Testis (tissue), 5 donors: Measurements from ENCODE around the gene AMOTL1. TPM values are rescaled to one million over a fixed set of nuclear protein-coding genes. Genes with fewer than 3 reads are reported as not detected.

Experiments used
- DNase-seq: peaks from one replicate; pipeline ENCODE4 v3.0.0-alpha.2; 2019
- H3K27ac ChIP-seq, 2 donors: fragments of 200-600 bp; sonication (generic); one replicate each; pipeline ENCODE4 v1.5.1; 2019
- H3K27me3 ChIP-seq: fragments of 200-600 bp; sonication (generic); one replicate; pipeline ENCODE4 v1.5.1; 2019
- H3K36me3 ChIP-seq: fragments of 200-600 bp; sonication (generic); one replicate; pipeline ENCODE4 v1.5.1; 2017; ENCODE audit warnings: low read depth; ENCODE audit errors: missing control alignments
- H3K4me1 ChIP-seq: fragments of 200-600 bp; sonication (generic); one replicate; pipeline ENCODE4 v1.5.1; 2019
- H3K4me3 ChIP-seq, 2 donors: fragments of 200-600 bp; sonication (generic); one replicate each; pipeline ENCODE4 v1.5.1; 2017 to 2019
- H3K9me3 ChIP-seq: fragments of 200-600 bp; sonication (generic); one replicate; pipeline ENCODE4 v1.5.1; 2017
- CTCF ChIP-seq, 3 experiments: fragments of 450-650 bp in 2 of 3; fragments of 200-600 bp in 1 of 3; sonication (generic) in 1 of 3; IDR thresholded peaks; one replicate each; pipeline ENCODE4 v1.5.1; 2016 to 2019; ENCODE audit warnings: antibody characterized with exemption in 3 of 3, mild to moderate bottlenecking in 2 of 3, moderate library complexity in 1 of 3
- POLR2A ChIP-seq: fragments of 450-650 bp; IDR thresholded peaks from one replicate; pipeline ENCODE4 v1.6.1; 2017; ENCODE audit warnings: antibody characterized with exemption, mild to moderate bottlenecking, moderate library complexity
- WGBS, 2 donors: methylation state at CpG; one replicate each; pipeline ENCODE4 v1.1.5; 2018; 5-methylcytosine and 5-hydroxymethylcytosine counted together
- intact Hi-C: fragments of 100-400 bp; cut with DNase I; formaldehyde crosslinking; loops from one replicate; pipeline ENCODE4 v1.15.1; 2023; ENCODE audit warnings: low total_unique reads
- long read RNA-seq, 2 donors: transcript quantifications; one replicate each; lab custom pipeline, GENCODE V29; 2026
- polyA plus RNA-seq: library from polyadenylated mRNA; stranded (reverse); fragments of 350-450 nt; fragmentation: Illumina TruSeq; extraction: RNeasy Lipid Tissue Mini Kit (QIAGEN cat#74804); gene quantifications from one replicate; pipeline ENCODE4 v1.2.3, GENCODE V29; 2014; ENCODE audit warnings: low read depth, low replicate concordance; ENCODE audit not compliant: insufficient read depth
- total RNA-seq, 2 donors: library from RNA; depleted of rRNA; stranded (reverse); fragments of >200 nt; gene quantifications; one replicate each; pipeline ENCODE4 v1.2.3, GENCODE V29; 2016

Gene AMOTL1
- total RNA-seq (10 to 100 TPM; 17.1 to 18.7 TPM), polyA plus RNA-seq (25.4 TPM)
- long read RNA-seq, donor 1: 0 reads
- long read RNA-seq, donor 2: 0 reads

GRCh38 chr11:94767701-94768601 lies at the start of gene AMOTL1:
TSS of gene AMOTL1 (plus strand) at chr11:94768356. CDS start at chr11:94768512, 156 bp downstream.
- H3K4me1 ChIP-seq: no peaks in the 10 kb centered on the region
- DNase-seq: peak; percentile 87
- TF ChIP-seq CTCF (IDR thresholded peaks at IDR 0.05): no peak
- no peak for TF ChIP-seq POLR2A
- H3K27ac ChIP-seq: peak within 1 kb of the TSS; percentile 44 to 78
- intact Hi-C loops: no loop called here
- WGBS, 2 donors: 5 to 13% methylated on average over 21 to 57 of the region's 57 CpGs
- no peaks in the 10 kb centered on the region for H3K36me3 ChIP-seq
- H3K27me3 ChIP-seq: no peaks in the 10 kb centered on the region
- peak within 1 kb of the TSS; percentile 74 to 83 for H3K4me3 ChIP-seq
- no peaks in the 10 kb centered on the region for H3K9me3 ChIP-seq

GRCh38 chr11:94719876-94720275 lies 48.3 kb upstream of the AMOTL1 start:
- TF ChIP-seq POLR2A (no peak), CTCF (IDR thresholded peaks at IDR 0.05) (no peak)
- Histone ChIP-seq H3K27ac (no peak overlapping the region), H3K4me3 (no peak overlapping the region), H3K9me3 (no peaks in the 10 kb centered on the region), H3K27me3 (no peaks in the 10 kb centered on the region), H3K4me1 (no peaks in the 10 kb centered on the region), H3K36me3 (no peaks in the 10 kb centered on the region)
- intact Hi-C loops: no loop called here
- WGBS, 2 donors: 79 to 89% methylated on average over 3 of the region's 3 CpGs
- DNase-seq: no peak

DNA sequence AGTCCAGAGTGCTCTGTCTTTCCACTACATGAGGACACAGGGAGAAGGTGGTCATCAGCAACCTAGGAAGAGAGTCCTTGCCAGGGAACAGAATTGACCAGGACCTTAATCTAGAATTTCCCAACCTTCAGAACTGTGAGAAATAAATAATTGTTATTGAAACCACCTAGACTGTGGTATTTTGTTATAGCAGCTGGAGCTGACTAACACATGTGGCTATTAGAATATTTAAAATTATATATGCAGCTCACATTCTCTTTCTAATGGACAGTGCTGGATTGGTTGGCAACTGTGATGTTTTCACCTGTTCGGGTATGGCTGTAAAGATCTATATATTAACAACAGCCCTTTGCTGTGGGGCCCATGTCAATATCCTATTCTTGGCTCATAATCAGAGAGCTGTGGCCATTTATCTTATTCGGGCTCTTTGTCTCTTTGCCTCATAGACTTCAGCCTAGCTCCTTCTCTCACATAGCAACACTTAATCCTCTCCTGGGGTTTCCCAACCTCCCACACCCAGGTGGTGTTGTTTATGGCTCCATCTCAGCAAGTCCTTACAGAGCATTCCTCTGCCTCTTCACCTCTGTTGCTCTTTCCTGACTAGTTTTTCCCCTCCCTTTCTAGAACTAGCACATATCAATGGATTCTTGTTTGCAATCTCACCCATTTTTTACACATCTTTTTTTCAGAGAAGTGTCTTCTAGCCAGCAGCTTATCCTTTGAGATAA lies 46.4 kb upstream of the AMOTL1 start:
- intact Hi-C loops: no loop called here
- DNase-seq: no peak
- Histone ChIP-seq H3K9me3 (no peaks in the 10 kb centered on the region), H3K27ac (no peak overlapping the region), H3K36me3 (no peaks in the 10 kb centered on the region), H3K27me3 (no peaks in the 10 kb centered on the region), H3K4me1 (no peaks in the 10 kb centered on the region), H3K4me3 (no peak overlapping the region)
- WGBS, 2 donors: 58 to 81% methylated on average over 2 of the region's 2 CpGs
- TF ChIP-seq POLR2A: no peak
- TF ChIP-seq CTCF (IDR thresholded peaks at IDR 0.05): no peak

DNA sequence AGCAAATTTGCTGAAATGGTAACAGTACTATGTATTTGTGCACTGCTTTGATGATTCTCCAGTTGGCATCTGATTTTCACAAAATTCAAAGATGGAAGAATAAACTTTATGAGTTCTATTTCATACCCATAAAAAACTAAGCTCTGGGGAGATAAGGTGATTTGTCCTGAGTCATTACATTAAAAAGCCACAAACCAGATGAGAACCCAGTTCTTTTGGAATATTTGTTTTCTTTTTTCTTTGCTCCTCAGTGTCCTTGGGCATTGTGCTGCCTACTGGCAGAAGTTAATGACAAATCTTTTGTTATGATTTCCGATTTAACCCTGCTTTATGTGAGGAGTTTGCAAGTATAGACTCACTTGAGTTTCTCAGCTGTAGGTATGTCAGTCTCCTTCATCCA lies 45.4 kb upstream of the AMOTL1 start:
- no peaks in the 10 kb centered on the region for H3K36me3 ChIP-seq
- no peak overlapping the region for H3K27ac ChIP-seq
- H3K27me3 ChIP-seq: no peaks in the 10 kb centered on the region
- no peak overlapping the region for H3K4me3 ChIP-seq
- no peaks in the 10 kb centered on the region for H3K4me1 ChIP-seq
- no peak for DNase-seq
- 92 to 100% methylated on average over 1 of the region's 1 CpG for WGBS, 2 donors
- intact Hi-C loops: no loop called here
- no peaks in the 10 kb centered on the region for H3K9me3 ChIP-seq
- TF ChIP-seq CTCF (IDR thresholded peaks at IDR 0.05) (no peak), POLR2A (no peak)
